GM23338 (cell line): Measurements from ENCODE around the gene BZW2. TPM values are rescaled to one million over a fixed set of nuclear protein-coding genes. Genes with fewer than 3 reads are reported as not detected.

Experiments
- CREB1 ChIP-seq: fragments of 250-450 bp; sonication (Bioruptor Pico); IDR thresholded peaks from 2 replicates; pipeline ENCODE4 v1.5.0; 2020; ENCODE audit warnings: low read depth, mild to moderate bottlenecking, moderate library complexity
- CTCF ChIP-seq, 2 experiments: fragments of 200-600 bp in 1 of 2; sonication (generic) in 1 of 2; conservative IDR thresholded peaks; 2 replicates each; pipeline versions ENCODE4 v1.5.1 to v1.6.1; 2016 to 2017; ENCODE audit warnings: antibody characterized with exemption in 2 of 2, low read depth in 2 of 2, mild to moderate bottlenecking in 2 of 2, moderate library complexity in 1 of 2
- ETS1 ChIP-seq: IDR thresholded peaks from 2 replicates; pipeline ENCODE4 v1.6.1; 2016; ENCODE audit warnings: antibody characterized with exemption
- EZH2 ChIP-seq: fragments of 200-600 bp; sonication (generic); IDR thresholded peaks from one replicate; pipeline ENCODE4 v1.8.0; 2017; ENCODE audit warnings: antibody characterized with exemption, mild to moderate bottlenecking, low read depth; ENCODE audit not compliant: unreplicated experiment
- NANOG ChIP-seq: IDR thresholded peaks from 2 replicates; pipeline ENCODE4 v1.6.1; 2016; ENCODE audit warnings: antibody characterized with exemption, borderline replicate concordance
- POLR2AphosphoS5 ChIP-seq: IDR thresholded peaks from 2 replicates; pipeline ENCODE4 v1.6.1; 2016; ENCODE audit warnings: antibody characterized with exemption, low read depth
- ZNF114 ChIP-seq: fragments of 250-450 bp; sonication (Bioruptor Pico); IDR thresholded peaks from 2 replicates; pipeline ENCODE4 v1.5.0; 2020; ENCODE audit warnings: mild to moderate bottlenecking, moderate library complexity
- ZNF462 ChIP-seq: fragments of 250-450 bp; sonication (Bioruptor Pico); IDR thresholded peaks from 2 replicates; pipeline ENCODE4 v1.5.0; 2020; ENCODE audit warnings: mild to moderate bottlenecking, moderate library complexity
- polyA plus RNA-seq: library from polyadenylated mRNA; unstranded; fragments of >200 nt; fragmentation: Nextera tagmentation; extraction: Ambion mirVana; gene quantifications from 2 replicates; pipeline ENCODE4 v1.2.1, GENCODE V29; 2016
- total RNA-seq: library from RNA; depleted of rRNA; stranded (reverse); fragments of >200 nt; shearing (Covaris generic); gene quantifications from 2 replicates; pipeline ENCODE4 v1.2.3, GENCODE V29; 2014

BZW2 gene
- total and polyA plus RNA-seq, 2 experiments from 2014 or later, result 88.8 to 108 TPM

- TF ChIP-seq ZNF462 (CRISPR knock-in tag) (no peak), NANOG (no peak), CTCF (conservative IDR thresholded peaks at IDR 0.05; ENCODE audit: low read depth in 2 of 2) (no peak), ZNF114 (no peak), POLR2AphosphoS5 (no peak), ETS1 (no peak), CREB1 (CRISPR knock-in tag) (no peak), EZH2 (no peak)
Observed at GRCh38 chr7:16724344-16724743, 78.4 kb downstream of the BZW2 start (continued).
